Neural cell (in vitro differentiated cells): Measurements from ENCODE around the gene EVPL. TPM values are rescaled to one million over a fixed set of nuclear protein-coding genes. Genes with fewer than 3 reads are reported as not detected.
"Not testable (repeated sequence)": the region's sequence is repeated elsewhere in the genome, so short reads cannot be mapped to it uniquely, and the experiment has no call there.

Experiments used
- H2AFZ ChIP-seq: fragments of 200-600, 300-800 bp; sonication (generic), shearing (Covaris generic); 2 replicates; pipeline ENCODE4 v1.6.0; 2014; ENCODE audit warnings: low read depth, mild to moderate bottlenecking, antibody characterized with exemption, low read length, moderate library complexity
- H3F3A ChIP-seq: fragments of 200-600 bp; shearing (Covaris generic); 2 replicates; pipeline ENCODE4 v1.6.1; 2016; ENCODE audit warnings: mild to moderate bottlenecking, moderate library complexity, mixed read lengths, antibody characterized with exemption, low read length; ENCODE audit not compliant: insufficient read depth, poor library complexity, severe bottlenecking
- H3K27ac ChIP-seq: fragments of 200-600, 300-800 bp; sonication (generic), shearing (Covaris generic); 2 replicates; pipeline ENCODE4 v1.5.1; 2014; ENCODE audit warnings: mild to moderate bottlenecking, low read length, moderate library complexity
- H3K27me3 ChIP-seq: fragments of 300-800, 200-600 bp; sonication (generic), shearing (Covaris generic); 2 replicates; pipeline ENCODE4 v1.6.0; 2014; ENCODE audit warnings: mild to moderate bottlenecking, low read depth, low read length, moderate library complexity; ENCODE audit not compliant: insufficient read depth
- H3K36me3 ChIP-seq: fragments of 300-800, 200-600 bp; sonication (generic), shearing (Covaris generic); 2 replicates; pipeline ENCODE4 v1.5.1; 2014; ENCODE audit warnings: mild to moderate bottlenecking, antibody characterized with exemption, low read length, moderate library complexity; ENCODE audit not compliant: insufficient read depth
- H3K4me2 ChIP-seq: fragments of 300-800, 200-600 bp; sonication (generic), shearing (Covaris generic); 2 replicates; pipeline ENCODE4 v1.6.0; 2014; ENCODE audit warnings: mild to moderate bottlenecking, low read length
- H3K4me3 ChIP-seq: fragments of 300-800, 200-600 bp; sonication (generic), shearing (Covaris generic); 2 replicates; pipeline ENCODE4 v1.5.1; 2014; ENCODE audit warnings: mild to moderate bottlenecking, low read length, moderate library complexity
- H3K79me2 ChIP-seq: fragments of 200-600 bp; shearing (Covaris generic); replicated peaks from 2 replicates; pipeline ENCODE4 v1.6.0; 2014; ENCODE audit warnings: mild to moderate bottlenecking, low read length, moderate library complexity; ENCODE audit not compliant: insufficient read depth
- H3K9ac ChIP-seq: fragments of 300-800, 200-600 bp; sonication (generic), shearing (Covaris generic); 2 replicates; pipeline ENCODE4 v1.6.1; 2016; ENCODE audit warnings: mild to moderate bottlenecking, low read length, mixed read lengths
- H3K9me2 ChIP-seq: fragments of 200-600 bp; shearing (Covaris generic); 2 replicates; pipeline ENCODE4 v1.6.1; 2016; ENCODE audit warnings: mild to moderate bottlenecking, low read length, mixed read lengths; ENCODE audit not compliant: insufficient read depth
- H3K9me3 ChIP-seq: fragments of 200-600, 300-800 bp; sonication (generic), shearing (Covaris generic); 2 replicates; pipeline ENCODE4 v1.6.1; 2016; ENCODE audit warnings: mild to moderate bottlenecking, mixed run types, low read length, moderate library complexity, mixed read lengths
- H4K20me1 ChIP-seq: fragments of 200-600 bp; shearing (Covaris generic); 2 replicates; pipeline ENCODE4 v1.6.1; 2016; ENCODE audit warnings: mild to moderate bottlenecking, mixed run types; ENCODE audit not compliant: insufficient read depth
- EP300 ChIP-seq: fragments of 450-650 bp; conservative IDR thresholded peaks from 2 replicates; pipeline ENCODE4 v1.6.1; 2014; ENCODE audit warnings: antibody characterized with exemption, mild to moderate bottlenecking, moderate library complexity; ENCODE audit not compliant: poor library complexity, severe bottlenecking
- EZH2 ChIP-seq: fragments of 200-600, 300-800 bp; shearing (Covaris generic), sonication (generic); IDR thresholded peaks from 2 replicates; pipeline ENCODE4 v1.6.1; 2014; ENCODE audit warnings: antibody characterized with exemption, low read length, borderline replicate concordance, mild to moderate bottlenecking; ENCODE audit not compliant: insufficient read depth, poor library complexity, severe bottlenecking
- MXI1 ChIP-seq: fragments of 450-650 bp; conservative IDR thresholded peaks from 2 replicates; pipeline ENCODE4 v1.6.1; 2014; ENCODE audit warnings: antibody characterized with exemption, mild to moderate bottlenecking; ENCODE audit not compliant: poor library complexity, severe bottlenecking
- POLR2AphosphoS5 ChIP-seq: IDR thresholded peaks from 2 replicates; pipeline ENCODE4 v1.6.1; 2012
- RAD21 ChIP-seq: fragments of 450-650 bp; conservative IDR thresholded peaks from 2 replicates; pipeline ENCODE4 v1.6.1; 2014; ENCODE audit warnings: antibody characterized with exemption, mild to moderate bottlenecking, moderate library complexity
- SMC3 ChIP-seq: fragments of 450-650 bp; conservative IDR thresholded peaks from 2 replicates; pipeline ENCODE4 v1.6.1; 2014; ENCODE audit warnings: antibody characterized with exemption, mild to moderate bottlenecking, moderate library complexity; ENCODE audit not compliant: poor library complexity
- TAF1 ChIP-seq: IDR thresholded peaks from 2 replicates; pipeline ENCODE4 v1.6.1; 2012; ENCODE audit warnings: low read depth
- polyA plus RNA-seq: library from polyadenylated mRNA; depleted of rRNA; stranded (reverse); fragments of >200 nt; gene quantifications from 2 replicates; pipeline ENCODE4 v1.2.3, GENCODE V29; 2014
- TF ChIP-seq, protein P1 (sequence below): IDR thresholded peaks from 2 replicates; pipeline ENCODE4 v1.6.1; 2012; ENCODE audit warnings: borderline replicate concordance
- TF ChIP-seq, protein P2 (sequence below): fragments of 450-650 bp; IDR thresholded peaks from 2 replicates; pipeline ENCODE4 v1.5.1; 2014; ENCODE audit warnings: antibody characterized with exemption, mild to moderate bottlenecking, moderate library complexity; ENCODE audit not compliant: poor library complexity, severe bottlenecking

The EVPL gene
- polyA plus RNA-seq, 1 donor from 2014 or later: not detected

DNA sequence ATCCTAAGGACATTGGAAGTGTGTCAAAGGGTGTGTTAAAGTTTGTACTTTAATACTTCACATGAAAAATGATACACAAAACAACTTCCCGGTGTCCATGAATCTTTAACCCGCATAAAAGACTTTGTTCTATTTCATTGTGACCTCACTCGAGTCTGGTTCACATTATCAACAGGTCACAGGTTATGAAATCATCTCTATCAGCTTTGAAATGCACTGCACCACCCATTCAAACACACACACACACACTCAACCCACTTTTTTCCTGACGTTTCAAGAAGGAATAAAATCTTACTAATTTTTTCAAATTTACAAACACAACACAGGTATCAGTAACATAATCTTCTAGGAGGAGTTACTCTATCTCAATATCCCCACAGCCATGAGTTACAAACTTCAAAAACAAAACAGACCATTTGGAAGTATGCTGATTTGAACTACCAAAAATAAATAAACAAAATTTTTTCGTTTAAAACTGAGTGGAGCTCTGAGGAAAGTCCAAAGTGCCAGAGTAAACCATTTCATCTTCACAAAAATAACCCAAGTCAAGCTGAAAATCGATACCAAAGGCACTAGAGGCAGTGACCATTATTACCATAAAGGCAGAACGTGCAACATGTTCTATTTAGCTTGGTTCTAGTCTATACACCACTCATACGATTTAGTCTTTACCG is 50.8 kb downstream of the EVPL start:
- Histone ChIP-seq H3F3A (peaks cover 3% of the 10 kb centered on the region), H2AFZ (no peak overlapping the region), H3K27me3 (no peaks in the 10 kb centered on the region), H3K9me3 (no peaks in the 10 kb centered on the region), H3K9ac (no peak overlapping the region), H3K4me2 (no peak overlapping the region), H3K79me2 (peaks cover 46% of the 10 kb centered on the region), H3K9me2 (no peaks in the 10 kb centered on the region), H4K20me1 (no peaks in the 10 kb centered on the region), H3K36me3 (peaks cover 5% of the 10 kb centered on the region), H3K4me3 (peak overlapping the region; percentile 50), H3K27ac (no peak overlapping the region)
- no peak for TF ChIP-seq MXI1
- TF ChIP-seq EP300: no peak
- no peak for TF ChIP-seq SMC3
- TF ChIP-seq, protein P1, sequence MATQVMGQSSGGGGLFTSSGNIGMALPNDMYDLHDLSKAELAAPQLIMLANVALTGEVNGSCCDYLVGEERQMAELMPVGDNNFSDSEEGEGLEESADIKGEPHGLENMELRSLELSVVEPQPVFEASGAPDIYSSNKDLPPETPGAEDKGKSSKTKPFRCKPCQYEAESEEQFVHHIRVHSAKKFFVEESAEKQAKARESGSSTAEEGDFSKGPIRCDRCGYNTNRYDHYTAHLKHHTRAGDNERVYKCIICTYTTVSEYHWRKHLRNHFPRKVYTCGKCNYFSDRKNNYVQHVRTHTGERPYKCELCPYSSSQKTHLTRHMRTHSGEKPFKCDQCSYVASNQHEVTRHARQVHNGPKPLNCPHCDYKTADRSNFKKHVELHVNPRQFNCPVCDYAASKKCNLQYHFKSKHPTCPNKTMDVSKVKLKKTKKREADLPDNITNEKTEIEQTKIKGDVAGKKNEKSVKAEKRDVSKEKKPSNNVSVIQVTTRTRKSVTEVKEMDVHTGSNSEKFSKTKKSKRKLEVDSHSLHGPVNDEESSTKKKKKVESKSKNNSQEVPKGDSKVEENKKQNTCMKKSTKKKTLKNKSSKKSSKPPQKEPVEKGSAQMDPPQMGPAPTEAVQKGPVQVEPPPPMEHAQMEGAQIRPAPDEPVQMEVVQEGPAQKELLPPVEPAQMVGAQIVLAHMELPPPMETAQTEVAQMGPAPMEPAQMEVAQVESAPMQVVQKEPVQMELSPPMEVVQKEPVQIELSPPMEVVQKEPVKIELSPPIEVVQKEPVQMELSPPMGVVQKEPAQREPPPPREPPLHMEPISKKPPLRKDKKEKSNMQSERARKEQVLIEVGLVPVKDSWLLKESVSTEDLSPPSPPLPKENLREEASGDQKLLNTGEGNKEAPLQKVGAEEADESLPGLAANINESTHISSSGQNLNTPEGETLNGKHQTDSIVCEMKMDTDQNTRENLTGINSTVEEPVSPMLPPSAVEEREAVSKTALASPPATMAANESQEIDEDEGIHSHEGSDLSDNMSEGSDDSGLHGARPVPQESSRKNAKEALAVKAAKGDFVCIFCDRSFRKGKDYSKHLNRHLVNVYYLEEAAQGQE: no peak
- no peak for TF ChIP-seq TAF1
- TF ChIP-seq, protein P2, sequence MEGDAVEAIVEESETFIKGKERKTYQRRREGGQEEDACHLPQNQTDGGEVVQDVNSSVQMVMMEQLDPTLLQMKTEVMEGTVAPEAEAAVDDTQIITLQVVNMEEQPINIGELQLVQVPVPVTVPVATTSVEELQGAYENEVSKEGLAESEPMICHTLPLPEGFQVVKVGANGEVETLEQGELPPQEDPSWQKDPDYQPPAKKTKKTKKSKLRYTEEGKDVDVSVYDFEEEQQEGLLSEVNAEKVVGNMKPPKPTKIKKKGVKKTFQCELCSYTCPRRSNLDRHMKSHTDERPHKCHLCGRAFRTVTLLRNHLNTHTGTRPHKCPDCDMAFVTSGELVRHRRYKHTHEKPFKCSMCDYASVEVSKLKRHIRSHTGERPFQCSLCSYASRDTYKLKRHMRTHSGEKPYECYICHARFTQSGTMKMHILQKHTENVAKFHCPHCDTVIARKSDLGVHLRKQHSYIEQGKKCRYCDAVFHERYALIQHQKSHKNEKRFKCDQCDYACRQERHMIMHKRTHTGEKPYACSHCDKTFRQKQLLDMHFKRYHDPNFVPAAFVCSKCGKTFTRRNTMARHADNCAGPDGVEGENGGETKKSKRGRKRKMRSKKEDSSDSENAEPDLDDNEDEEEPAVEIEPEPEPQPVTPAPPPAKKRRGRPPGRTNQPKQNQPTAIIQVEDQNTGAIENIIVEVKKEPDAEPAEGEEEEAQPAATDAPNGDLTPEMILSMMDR: no peak
- TF ChIP-seq POLR2AphosphoS5: no peak
- TF ChIP-seq RAD21: no peak
- TF ChIP-seq EZH2: no peak

DNA sequence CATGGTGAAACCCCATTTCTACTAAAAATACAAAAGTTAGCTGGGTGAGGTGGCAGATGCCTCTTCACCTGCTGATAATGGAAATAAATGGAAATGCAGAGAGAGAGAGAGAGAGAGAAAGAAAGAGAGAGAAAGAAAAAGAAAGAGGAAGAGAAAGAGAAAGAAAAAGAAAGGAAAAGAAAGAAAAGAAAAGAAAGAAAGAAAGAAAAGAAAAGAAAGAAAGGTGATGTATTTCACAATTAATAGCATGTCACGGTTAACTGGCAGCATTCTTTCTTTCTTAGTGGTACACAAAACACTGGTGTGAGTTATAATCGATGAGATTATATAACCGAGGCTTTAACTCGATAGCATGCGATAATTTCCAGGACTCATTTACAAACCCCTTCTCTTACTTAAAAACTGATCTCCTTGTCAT is 51.3 kb downstream of the EVPL start:
- Histone ChIP-seq H3K9me3 (no peaks in the 10 kb centered on the region), H3K36me3 (peaks cover 5% of the 10 kb centered on the region), H3K27me3 (no peaks in the 10 kb centered on the region), H3K4me2 (no peak overlapping the region), H3K4me3 (peak overlapping the region; percentile 50), H3F3A (peaks cover 3% of the 10 kb centered on the region), H3K9ac (no peak overlapping the region), H2AFZ (no peak overlapping the region), H4K20me1 (no peaks in the 10 kb centered on the region), H3K27ac (no peak overlapping the region), H3K79me2 (peaks cover 45% of the 10 kb centered on the region), H3K9me2 (no peaks in the 10 kb centered on the region)
- TF ChIP-seq, protein P1: no peak
- TF ChIP-seq MXI1: no peak
- TF ChIP-seq EP300: no peak
- TF ChIP-seq SMC3: no peak
- TF ChIP-seq RAD21: no peak
- no peak for TF ChIP-seq EZH2
- no peak for TF ChIP-seq TAF1
- TF ChIP-seq POLR2AphosphoS5: no peak
- TF ChIP-seq, protein P2: no peak

DNA sequence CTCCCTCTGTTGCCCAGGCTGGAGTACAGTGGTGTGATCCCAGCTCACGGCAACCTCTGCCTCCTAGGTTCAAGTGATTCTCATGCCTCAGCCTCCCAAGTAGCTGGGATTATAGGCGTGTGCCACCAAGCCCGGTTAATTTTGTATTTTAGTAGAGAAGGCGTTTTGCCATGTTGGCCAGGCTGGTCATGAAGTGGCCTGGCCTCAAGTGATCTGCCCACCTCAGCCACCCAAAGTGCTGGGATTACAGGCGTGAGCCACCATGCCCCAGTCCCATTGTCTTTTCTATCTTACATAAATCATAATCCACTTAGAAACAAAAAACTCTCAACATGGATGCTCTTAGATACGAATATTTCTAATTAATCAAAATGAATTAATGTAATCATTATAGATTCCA is 51.9 kb downstream of the EVPL start:
- not testable (repeated sequence) for H3K27me3 ChIP-seq, H3K9me3 ChIP-seq, H4K20me1 ChIP-seq, H2AFZ ChIP-seq, H3F3A ChIP-seq, H3K36me3 ChIP-seq, H3K4me2 ChIP-seq, H3K9ac ChIP-seq, H3K27ac ChIP-seq, H3K9me2 ChIP-seq, H3K4me3 ChIP-seq
- H3K79me2 ChIP-seq: peaks cover 40% of the 10 kb centered on the region
